DOHH2 (cell line): Measurements from ENCODE around the gene PCAT7.

Experiments
- EZH2phosphoT487 ChIP-seq: fragments of 200-600 bp; sonication (generic); IDR thresholded peaks from 2 replicates; pipeline ENCODE4 v1.6.1; 2017; ENCODE audit warnings: borderline replicate concordance, mild to moderate bottlenecking, antibody characterized with exemption, low read length, moderate library complexity, mixed read lengths
- TF ChIP-seq, protein P1 (sequence below): fragments of 200-600 bp; sonication (generic); IDR thresholded peaks from one replicate; pipeline ENCODE4 v1.5.1; 2014; ENCODE audit warnings: antibody characterized with exemption, mild to moderate bottlenecking, low read depth, low read length; ENCODE audit not compliant: poor library complexity, severe bottlenecking

DNA sequence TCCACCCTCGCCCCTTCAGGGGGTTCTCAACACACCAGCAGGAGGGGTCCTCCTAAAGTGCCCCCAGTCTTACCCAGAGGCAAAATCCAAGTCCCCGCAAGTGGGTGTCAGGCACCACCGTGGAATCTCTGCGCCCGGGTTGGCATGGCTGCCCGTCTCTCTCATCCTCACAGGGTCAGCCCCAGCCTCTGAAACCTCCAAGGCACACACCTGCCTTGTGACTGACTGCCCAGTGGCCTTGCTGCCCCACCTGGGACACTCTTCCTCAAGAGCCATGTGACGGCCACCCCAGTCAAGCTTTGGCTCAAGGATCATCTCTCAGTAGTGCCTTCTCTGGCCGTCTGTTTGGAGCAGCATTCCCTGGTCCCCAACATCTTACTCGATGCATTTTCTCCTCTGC is 33.8 kb downstream of the PCAT7 start:
- TF ChIP-seq, protein P1, sequence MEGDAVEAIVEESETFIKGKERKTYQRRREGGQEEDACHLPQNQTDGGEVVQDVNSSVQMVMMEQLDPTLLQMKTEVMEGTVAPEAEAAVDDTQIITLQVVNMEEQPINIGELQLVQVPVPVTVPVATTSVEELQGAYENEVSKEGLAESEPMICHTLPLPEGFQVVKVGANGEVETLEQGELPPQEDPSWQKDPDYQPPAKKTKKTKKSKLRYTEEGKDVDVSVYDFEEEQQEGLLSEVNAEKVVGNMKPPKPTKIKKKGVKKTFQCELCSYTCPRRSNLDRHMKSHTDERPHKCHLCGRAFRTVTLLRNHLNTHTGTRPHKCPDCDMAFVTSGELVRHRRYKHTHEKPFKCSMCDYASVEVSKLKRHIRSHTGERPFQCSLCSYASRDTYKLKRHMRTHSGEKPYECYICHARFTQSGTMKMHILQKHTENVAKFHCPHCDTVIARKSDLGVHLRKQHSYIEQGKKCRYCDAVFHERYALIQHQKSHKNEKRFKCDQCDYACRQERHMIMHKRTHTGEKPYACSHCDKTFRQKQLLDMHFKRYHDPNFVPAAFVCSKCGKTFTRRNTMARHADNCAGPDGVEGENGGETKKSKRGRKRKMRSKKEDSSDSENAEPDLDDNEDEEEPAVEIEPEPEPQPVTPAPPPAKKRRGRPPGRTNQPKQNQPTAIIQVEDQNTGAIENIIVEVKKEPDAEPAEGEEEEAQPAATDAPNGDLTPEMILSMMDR, result no peak
- TF ChIP-seq EZH2phosphoT487, result no peak
